GM12875 (cell line): Measurements from ENCODE around the gene LMTK2.

Experiments used
- H3K4me3 ChIP-seq: one replicate; pipeline ENCODE4 v1.5.1; 2011; ENCODE audit warnings: low read depth, low read length, control low read depth
- TF ChIP-seq, protein P1 (sequence below): IDR thresholded peaks from 2 replicates; pipeline ENCODE4 v1.5.1; 2011; ENCODE audit warnings: low read depth, mild to moderate bottlenecking, control low read depth, inconsistent platforms, low read length, moderate library complexity, borderline replicate concordance; ENCODE audit not compliant: insufficient read depth

Gene LMTK2

DNA sequence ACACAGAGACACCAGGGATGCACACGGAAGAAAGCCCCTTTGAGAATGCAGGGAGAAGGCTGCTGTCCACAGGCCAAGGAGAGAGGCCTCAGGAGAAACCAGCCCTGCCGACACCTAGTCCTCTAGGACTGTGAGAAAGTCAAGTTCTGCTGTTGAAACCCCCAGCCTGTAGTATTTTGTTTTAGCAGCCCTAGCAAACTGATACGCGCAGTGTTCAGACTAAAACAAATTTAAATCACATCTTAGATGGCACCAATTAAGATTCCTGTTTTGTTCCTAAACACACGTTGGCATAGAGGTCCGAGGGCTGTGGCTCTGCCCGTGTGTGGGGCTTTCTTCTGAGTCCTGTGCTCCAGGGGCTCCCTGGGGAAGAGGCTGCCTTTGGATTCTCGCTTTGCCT, 21.7 kb downstream of the LMTK2 start:
- H3K4me3 ChIP-seq, result no peak overlapping the region
- TF ChIP-seq, protein P1, sequence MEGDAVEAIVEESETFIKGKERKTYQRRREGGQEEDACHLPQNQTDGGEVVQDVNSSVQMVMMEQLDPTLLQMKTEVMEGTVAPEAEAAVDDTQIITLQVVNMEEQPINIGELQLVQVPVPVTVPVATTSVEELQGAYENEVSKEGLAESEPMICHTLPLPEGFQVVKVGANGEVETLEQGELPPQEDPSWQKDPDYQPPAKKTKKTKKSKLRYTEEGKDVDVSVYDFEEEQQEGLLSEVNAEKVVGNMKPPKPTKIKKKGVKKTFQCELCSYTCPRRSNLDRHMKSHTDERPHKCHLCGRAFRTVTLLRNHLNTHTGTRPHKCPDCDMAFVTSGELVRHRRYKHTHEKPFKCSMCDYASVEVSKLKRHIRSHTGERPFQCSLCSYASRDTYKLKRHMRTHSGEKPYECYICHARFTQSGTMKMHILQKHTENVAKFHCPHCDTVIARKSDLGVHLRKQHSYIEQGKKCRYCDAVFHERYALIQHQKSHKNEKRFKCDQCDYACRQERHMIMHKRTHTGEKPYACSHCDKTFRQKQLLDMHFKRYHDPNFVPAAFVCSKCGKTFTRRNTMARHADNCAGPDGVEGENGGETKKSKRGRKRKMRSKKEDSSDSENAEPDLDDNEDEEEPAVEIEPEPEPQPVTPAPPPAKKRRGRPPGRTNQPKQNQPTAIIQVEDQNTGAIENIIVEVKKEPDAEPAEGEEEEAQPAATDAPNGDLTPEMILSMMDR, result no peak

DNA sequence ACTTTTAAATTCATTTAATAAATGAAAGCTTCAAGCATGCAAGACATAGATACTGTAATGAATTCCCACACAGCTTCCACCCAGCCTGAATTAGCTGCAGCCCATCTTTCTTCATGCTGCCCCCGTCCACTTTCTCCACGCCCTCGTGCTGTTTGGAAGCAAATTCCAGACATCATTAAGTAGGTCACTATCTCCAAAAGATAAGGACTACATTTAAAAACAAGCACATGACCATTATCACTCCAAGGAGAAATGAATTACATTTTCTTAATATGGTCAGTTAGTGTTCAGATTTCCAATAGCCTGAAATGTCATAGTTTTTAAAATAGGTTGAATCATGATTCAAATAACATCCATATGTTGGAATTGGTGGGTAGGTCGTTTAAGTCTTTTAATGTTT, 24.3 kb downstream of the LMTK2 start:
- no peak overlapping the region for H3K4me3 ChIP-seq
- TF ChIP-seq, protein P1, result no peak

DNA sequence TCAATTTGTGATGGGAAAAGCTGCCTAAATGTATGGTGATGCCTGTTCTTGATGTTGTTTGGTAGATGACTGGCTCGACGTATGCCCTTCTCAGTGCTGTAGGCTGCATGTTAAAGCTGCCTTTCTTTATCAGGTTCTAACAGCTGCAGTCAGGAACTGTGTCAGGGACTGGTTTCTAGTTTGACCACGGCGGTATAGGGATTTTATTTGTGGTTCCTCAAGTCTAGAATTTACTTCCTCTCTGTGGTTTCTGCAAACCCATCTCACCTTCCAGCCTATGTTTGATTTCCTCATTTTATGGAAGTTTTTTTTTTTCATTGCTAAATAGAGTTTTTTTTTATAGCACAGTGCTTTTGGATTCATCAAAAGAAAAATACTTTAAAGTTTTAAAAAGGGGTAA, 26.5 kb downstream of the LMTK2 start:
- H3K4me3 ChIP-seq, result no peak overlapping the region
- TF ChIP-seq, protein P1, result no peak

DNA sequence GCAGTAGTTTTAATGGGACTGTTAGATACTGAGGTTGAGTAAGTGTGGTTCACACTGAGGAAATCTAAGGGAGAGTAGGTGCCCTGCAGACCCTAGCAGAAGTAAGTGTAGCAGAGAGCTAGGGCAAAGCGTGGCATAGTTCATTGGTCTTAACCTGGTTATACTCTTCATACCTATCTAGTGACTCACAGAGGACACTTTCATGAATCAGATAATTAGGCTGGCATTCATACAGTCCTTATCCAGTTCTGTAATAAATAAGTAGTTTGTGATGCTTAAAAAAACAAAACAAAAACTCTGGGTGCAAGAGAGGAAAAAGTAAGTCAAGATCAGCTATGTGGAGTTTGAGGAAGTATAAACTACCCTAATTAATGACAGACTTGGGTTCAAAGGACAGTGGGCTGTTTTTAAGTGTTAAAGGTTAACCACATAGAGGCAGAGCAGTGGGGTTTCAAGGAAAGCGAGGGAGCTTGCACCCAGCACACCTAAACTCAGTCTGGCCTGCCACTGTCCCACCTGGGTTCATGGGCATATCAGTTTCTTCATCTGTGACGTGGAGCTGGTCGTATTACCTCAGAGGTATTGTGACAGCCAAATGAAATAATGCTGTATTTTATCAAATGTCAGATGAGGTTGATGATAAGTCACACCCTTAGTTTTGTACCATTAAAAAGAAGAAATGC, 27.1 kb downstream of the LMTK2 start:
- TF ChIP-seq, protein P1, result no peak
- H3K4me3 ChIP-seq, result no peak overlapping the region

DNA sequence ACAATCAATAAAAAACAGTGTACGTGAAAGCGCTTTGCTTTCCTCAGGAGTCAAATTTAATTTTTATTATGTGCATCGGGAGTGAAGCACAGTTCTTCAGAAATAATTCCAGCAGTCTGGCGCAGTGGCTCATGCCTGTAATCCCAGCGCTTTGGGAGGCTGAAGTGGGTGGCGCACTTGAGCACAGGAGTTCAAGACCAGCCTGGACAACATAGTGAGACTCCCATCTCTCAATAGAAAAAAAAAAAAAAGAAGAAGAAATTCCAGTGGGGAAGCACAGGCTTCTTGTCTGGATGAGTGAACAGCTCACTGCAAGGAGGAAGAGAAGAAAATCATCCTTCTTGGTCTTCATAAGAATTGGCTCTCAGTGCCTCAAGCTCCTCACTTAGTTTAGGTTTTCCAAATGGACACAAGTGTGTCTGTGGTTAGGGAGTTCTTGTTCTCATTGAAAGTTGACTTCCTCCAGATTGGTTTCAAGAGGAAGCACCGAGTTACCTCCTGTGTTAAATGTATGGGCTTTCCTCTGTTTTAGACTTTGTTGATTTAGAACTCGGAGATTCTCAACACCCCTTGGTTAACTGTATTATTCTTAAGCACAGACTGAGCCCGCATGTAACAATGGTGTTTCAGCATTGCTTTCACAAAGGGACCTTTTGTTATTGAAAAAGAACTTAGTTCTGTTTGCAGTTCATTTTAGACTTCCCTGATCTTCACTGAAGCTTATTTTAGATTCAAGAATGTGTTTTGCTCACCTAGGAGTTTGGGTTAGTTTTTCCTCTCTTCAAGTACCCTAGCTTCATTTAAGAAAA, 28.0 kb downstream of the LMTK2 start:
- no peak overlapping the region for H3K4me3 ChIP-seq
- TF ChIP-seq, protein P1, result no peak

DNA sequence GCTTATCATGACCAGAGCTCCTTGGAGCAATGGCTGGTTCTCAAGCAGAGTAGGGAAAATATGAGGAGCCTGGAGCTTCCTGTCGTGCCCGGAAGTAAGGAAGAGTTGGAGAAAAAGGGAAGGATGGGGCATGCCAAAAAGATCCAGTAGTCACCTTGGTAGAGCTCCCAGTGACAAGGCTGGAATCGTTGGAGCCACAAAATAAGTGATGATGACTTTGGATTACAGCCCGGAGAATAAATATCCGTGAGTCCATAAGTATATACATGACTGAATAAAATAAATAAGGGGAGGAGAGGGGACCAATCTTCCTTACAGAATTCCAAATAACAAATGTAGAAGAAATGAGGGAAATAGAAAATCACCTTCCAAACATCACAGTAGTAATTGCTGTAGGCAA, 29.3 kb downstream of the LMTK2 start:
- TF ChIP-seq, protein P1, result no peak
- H3K4me3 ChIP-seq, result no peak overlapping the region

DNA sequence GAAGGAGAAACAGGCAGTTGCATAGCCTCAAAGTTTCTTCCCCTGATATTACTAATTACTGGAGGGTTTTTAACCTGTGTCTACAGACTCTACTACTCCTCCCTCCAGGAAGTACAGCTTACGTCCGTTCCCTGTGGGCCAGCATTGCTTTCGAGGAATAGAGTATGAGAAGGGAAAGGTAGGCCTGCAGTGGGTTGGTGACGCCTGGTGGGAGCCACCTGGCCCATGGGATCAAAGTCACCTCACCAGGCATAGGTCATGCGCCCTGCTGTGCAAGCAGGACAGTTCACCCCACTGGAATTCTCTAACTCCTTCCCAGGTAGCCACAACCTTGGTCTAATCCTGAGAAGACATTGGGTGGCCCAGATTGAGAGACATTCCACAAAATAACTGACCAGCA, 29.8 kb downstream of the LMTK2 start:
- TF ChIP-seq, protein P1, result no peak
- no peak overlapping the region for H3K4me3 ChIP-seq
